Measurements from ENCODE around the gene SNTA1. TPM values are rescaled to one million over a fixed set of nuclear protein-coding genes. Genes with fewer than 3 reads are reported as not detected.

Gene SNTA1
- polyA plus RNA-seq, 3 donors: 0.56 to 0.93 (median 0.63) TPM

DNA sequence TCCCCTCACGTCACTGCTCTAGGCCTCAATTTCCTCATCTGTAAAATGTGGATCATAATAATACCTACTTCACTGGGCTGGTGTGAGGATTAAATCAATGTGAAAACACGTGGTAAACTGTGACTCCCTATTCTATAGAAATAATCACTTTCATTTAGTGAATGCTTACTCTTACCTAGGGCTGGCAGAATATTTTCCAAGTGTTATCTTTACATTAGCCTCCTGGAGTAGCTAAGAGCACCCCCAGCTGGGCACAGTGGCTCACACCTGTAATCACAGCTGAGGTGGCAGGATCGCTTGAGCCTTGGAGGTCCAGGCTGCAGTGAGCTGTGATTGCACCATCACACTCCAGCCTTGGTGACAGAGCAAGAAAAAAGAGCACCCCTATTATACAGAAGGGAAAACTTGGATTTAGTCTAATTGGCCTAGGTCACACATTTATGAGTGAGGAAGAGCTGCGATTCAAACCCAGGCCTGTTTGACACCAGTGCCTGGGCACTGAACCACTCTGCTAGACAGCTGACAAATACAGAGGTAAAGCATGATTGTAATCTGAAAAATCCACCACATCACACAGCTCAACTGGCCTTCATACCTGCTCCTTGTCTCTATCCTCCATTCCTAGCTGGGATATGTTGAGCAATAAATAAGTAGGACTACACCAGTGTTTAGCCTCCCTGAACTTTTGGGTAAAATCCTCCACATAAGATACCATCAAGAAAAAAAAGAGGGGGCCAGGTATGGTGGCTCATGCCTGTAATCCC, 1.4 kb upstream of the SNTA1 start:
- Histone ChIP-seq H4K20me1 (ENCODE audit: insufficient read depth, low read length) (no peaks in the 10 kb centered on the region), H3K27ac (ENCODE audit: low read depth in 1 of 2, low read length in 2 of 2) (no peak overlapping the region), H3K4me1 (ENCODE audit: control insufficient read depth in 1 of 2, insufficient read depth in 2 of 2, low read length in 2 of 2) (peaks cover 10 to 19% of the 10 kb centered on the region in 2 donors), H3K27me3 (ENCODE audit: control insufficient read depth in 2 of 2, insufficient read depth in 2 of 2, low read length in 2 of 2) (peaks cover 10 to 15% of the 10 kb centered on the region in 2 donors), H3K9ac (ENCODE audit: insufficient read depth, low read length, poor library complexity, severe bottlenecking) (no peak overlapping the region), H3K36me3 (replicated peaks in 1 of 2; ENCODE audit: control insufficient read depth in 1 of 2, insufficient read depth in 2 of 2, low read length in 2 of 2) (no peaks in the 10 kb centered on the region), H3K4me3 (replicated peaks in 1 of 3; ENCODE audit: low read depth in 2 of 3, low read length in 3 of 3) (peak overlapping the region in 1 of 3 experiments; percentile 94), H3K9me3 (replicated peaks in 1 of 2; ENCODE audit: control insufficient read depth in 1 of 2, insufficient read depth in 1 of 2, low read length in 2 of 2) (no peaks in the 10 kb centered on the region), H3K4me2 (replicated peaks; ENCODE audit: extremely low read depth, low read length, poor library complexity, severe bottlenecking) (peak overlapping the region; percentile 86), H2AFZ (ENCODE audit: insufficient read depth, low read depth, low read length, poor library complexity, severe bottlenecking) (peak overlapping the region; percentile 81), H3K79me2 (ENCODE audit: insufficient read depth, low read length) (no peaks in the 10 kb centered on the region)
- Mint-ChIP-seq H3K27ac (no peak overlapping the region), H3K27me3 (ENCODE audit: low read depth in 3 of 3) (peaks cover 22 to 28% (median 23%) of the 10 kb centered on the region in 3 donors), H3K4me3 (peak overlapping the region; percentile 93 to 96), H3K36me3 (no peaks in the 10 kb centered on the region), H3K9me3 (peaks cover 0 to 3% (median 0%) of the 10 kb centered on the region in 7 donors), H3K4me1 (peaks cover 17% of the 10 kb centered on the region)
- WGBS (ENCODE audit: insufficient coverage): no CpG with 5 or more reads among the region's 4 CpGs
- no peak for DNase-seq
- TF ChIP-seq, protein P1, sequence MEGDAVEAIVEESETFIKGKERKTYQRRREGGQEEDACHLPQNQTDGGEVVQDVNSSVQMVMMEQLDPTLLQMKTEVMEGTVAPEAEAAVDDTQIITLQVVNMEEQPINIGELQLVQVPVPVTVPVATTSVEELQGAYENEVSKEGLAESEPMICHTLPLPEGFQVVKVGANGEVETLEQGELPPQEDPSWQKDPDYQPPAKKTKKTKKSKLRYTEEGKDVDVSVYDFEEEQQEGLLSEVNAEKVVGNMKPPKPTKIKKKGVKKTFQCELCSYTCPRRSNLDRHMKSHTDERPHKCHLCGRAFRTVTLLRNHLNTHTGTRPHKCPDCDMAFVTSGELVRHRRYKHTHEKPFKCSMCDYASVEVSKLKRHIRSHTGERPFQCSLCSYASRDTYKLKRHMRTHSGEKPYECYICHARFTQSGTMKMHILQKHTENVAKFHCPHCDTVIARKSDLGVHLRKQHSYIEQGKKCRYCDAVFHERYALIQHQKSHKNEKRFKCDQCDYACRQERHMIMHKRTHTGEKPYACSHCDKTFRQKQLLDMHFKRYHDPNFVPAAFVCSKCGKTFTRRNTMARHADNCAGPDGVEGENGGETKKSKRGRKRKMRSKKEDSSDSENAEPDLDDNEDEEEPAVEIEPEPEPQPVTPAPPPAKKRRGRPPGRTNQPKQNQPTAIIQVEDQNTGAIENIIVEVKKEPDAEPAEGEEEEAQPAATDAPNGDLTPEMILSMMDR (IDR thresholded peaks at IDR 0.05): no peak
- intact Hi-C loops (cut with micrococcal nuclease): loop anchor here in 1 of 2 donors (5.0 kb wide), 3 partner anchors 47 to 382 kb away; partner anchors contain the start of genes CBFA2T2 and NECAB3

- Mint-ChIP-seq H3K4me3 (peak overlapping the region; percentile 76 to 88), H3K36me3 (no peaks in the 10 kb centered on the region), H3K27ac (peak overlapping the region in 1 of 7 donors; percentile 35), H3K9me3 (peaks cover 0 to 3% (median 0%) of the 10 kb centered on the region in 7 donors), H3K4me1 (peaks cover 17% of the 10 kb centered on the region), H3K27me3 (ENCODE audit: low read depth in 3 of 3) (peaks cover 21 to 27% (median 24%) of the 10 kb centered on the region in 3 donors)
- peak overlapping the region; percentile 64 for H3K9ac ChIP-seq (ENCODE audit: insufficient read depth, low read length, poor library complexity, severe bottlenecking)
- no peaks in the 10 kb centered on the region for H4K20me1 ChIP-seq (ENCODE audit: insufficient read depth, low read length)
- H2AFZ ChIP-seq (ENCODE audit: insufficient read depth, low read depth, low read length, poor library complexity, severe bottlenecking): peak overlapping the region; percentile 81
- H3K4me3 ChIP-seq (replicated peaks in 1 of 3; ENCODE audit: low read depth in 2 of 3, low read length in 3 of 3): peak overlapping the region in 2 of 3 experiments; percentile 56 to 94
- H3K9me3 ChIP-seq (replicated peaks in 1 of 2; ENCODE audit: control insufficient read depth in 1 of 2, insufficient read depth in 1 of 2, low read length in 2 of 2): no peaks in the 10 kb centered on the region
- TF ChIP-seq, protein P1 (IDR thresholded peaks at IDR 0.05): no peak
- H3K36me3 ChIP-seq (replicated peaks in 1 of 2; ENCODE audit: control insufficient read depth in 1 of 2, insufficient read depth in 2 of 2, low read length in 2 of 2): no peaks in the 10 kb centered on the region
- peaks cover 10 to 19% of the 10 kb centered on the region in 2 donors for H3K4me1 ChIP-seq (ENCODE audit: control insufficient read depth in 1 of 2, insufficient read depth in 2 of 2, low read length in 2 of 2)
- H3K27me3 ChIP-seq (ENCODE audit: control insufficient read depth in 2 of 2, insufficient read depth in 2 of 2, low read length in 2 of 2): peaks cover 10 to 15% of the 10 kb centered on the region in 2 donors
- no peak overlapping the region for H3K27ac ChIP-seq (ENCODE audit: low read depth in 1 of 2, low read length in 2 of 2)
- DNase-seq: no peak
- H3K79me2 ChIP-seq (ENCODE audit: insufficient read depth, low read length): no peaks in the 10 kb centered on the region
- WGBS (ENCODE audit: insufficient coverage): 1% methylated on average over 45 of the region's 45 CpGs
- peak overlapping the region; percentile 86 for H3K4me2 ChIP-seq (replicated peaks; ENCODE audit: extremely low read depth, low read length, poor library complexity, severe bottlenecking)
- intact Hi-C loops (cut with micrococcal nuclease): loop anchor here (2.0 to 5.0 kb wide), 3 partner anchors 48 to 229 kb away; partner anchors contain the start of genes CBFA2T2 (in 2 of the 2) and NECAB3 (in 1 of the 2)
Measured at GRCh38 chr20:33443006-33443511, 504 bp downstream of the SNTA1 start.

All from CD14-positive monocyte (primary cell).